Effector CD8-positive, alpha-beta T cell (primary cell): ENCODE results near the gene NEIL1.

Experiments
- DNase-seq: peaks from one replicate; lab custom pipeline; 2025; lab: John Stamatoyannopoulos, UW

The NEIL1 gene

GRCh38 chr15:75356517-75356916 lies 9.7 kb downstream of the NEIL1 start:
- DNase-seq = no peak

- no peak for DNase-seq
Measured at GRCh38 chr15:75357976-75358673, 11.3 kb downstream of the NEIL1 start.

GRCh38 chr15:75358771-75359536 lies 12.1 kb downstream of the NEIL1 start:
- no peak for DNase-seq

- DNase-seq = no peak
Measured at GRCh38 chr15:75359537-75360250, 12.9 kb downstream of the NEIL1 start.

- no peak for DNase-seq
Measured at GRCh38 chr15:75360391-75360790, 13.6 kb downstream of the NEIL1 start.

- no peak for DNase-seq
Measured at GRCh38 chr15:75360856-75361255, 14.0 kb downstream of the NEIL1 start.

- DNase-seq = no peak
Measured at GRCh38 chr15:75361361-75361988, 14.6 kb downstream of the NEIL1 start.

- no peak for DNase-seq
Measured at GRCh38 chr15:75361989-75362641, 15.3 kb downstream of the NEIL1 start.

- no peak for DNase-seq
Measured at GRCh38 chr15:75362642-75363249, 15.9 kb downstream of the NEIL1 start.

- DNase-seq = no peak
Measured at GRCh38 chr15:75363786-75364185, 16.9 kb downstream of the NEIL1 start.

- DNase-seq = no peak
Measured at GRCh38 chr15:75364881-75365280, 18.0 kb downstream of the NEIL1 start.

- no peak for DNase-seq
Measured at GRCh38 chr15:75366163-75366562, 19.3 kb downstream of the NEIL1 start.

- no peak for DNase-seq
Measured at GRCh38 chr15:75367006-75367405, 20.2 kb downstream of the NEIL1 start.

GRCh38 chr15:75367406-75367912 lies 20.6 kb downstream of the NEIL1 start:
- no peak for DNase-seq

GRCh38 chr15:75367913-75368688 lies 21.3 kb downstream of the NEIL1 start, which contains the start of gene MAN2C1:
MAN2C1 (minus strand) TSS chr15:75368607; CDS start chr15:75368583, 24 bp downstream.
- DNase-seq = peak; percentile 82

- DNase-seq = no peak
Measured at GRCh38 chr15:75368689-75369239, 21.9 kb downstream of the NEIL1 start.

GRCh38 chr15:75369897-75370581 lies 23.2 kb downstream of the NEIL1 start:
- no peak for DNase-seq

- no peak for DNase-seq
Measured at GRCh38 chr15:75371486-75371885, 24.6 kb downstream of the NEIL1 start.
